GM12873 (cell line): Measurements from ENCODE around the gene THADA.

ENCODE experiments used
- TF ChIP-seq, protein P1 (sequence below): IDR thresholded peaks from 2 replicates; pipeline ENCODE4 v1.5.1; 2012; ENCODE audit warnings: low read depth, mild to moderate bottlenecking, moderate library complexity, low read length, control low read depth; ENCODE audit not compliant: insufficient read depth; ENCODE audit errors: missing control alignments

THADA gene

DNA sequence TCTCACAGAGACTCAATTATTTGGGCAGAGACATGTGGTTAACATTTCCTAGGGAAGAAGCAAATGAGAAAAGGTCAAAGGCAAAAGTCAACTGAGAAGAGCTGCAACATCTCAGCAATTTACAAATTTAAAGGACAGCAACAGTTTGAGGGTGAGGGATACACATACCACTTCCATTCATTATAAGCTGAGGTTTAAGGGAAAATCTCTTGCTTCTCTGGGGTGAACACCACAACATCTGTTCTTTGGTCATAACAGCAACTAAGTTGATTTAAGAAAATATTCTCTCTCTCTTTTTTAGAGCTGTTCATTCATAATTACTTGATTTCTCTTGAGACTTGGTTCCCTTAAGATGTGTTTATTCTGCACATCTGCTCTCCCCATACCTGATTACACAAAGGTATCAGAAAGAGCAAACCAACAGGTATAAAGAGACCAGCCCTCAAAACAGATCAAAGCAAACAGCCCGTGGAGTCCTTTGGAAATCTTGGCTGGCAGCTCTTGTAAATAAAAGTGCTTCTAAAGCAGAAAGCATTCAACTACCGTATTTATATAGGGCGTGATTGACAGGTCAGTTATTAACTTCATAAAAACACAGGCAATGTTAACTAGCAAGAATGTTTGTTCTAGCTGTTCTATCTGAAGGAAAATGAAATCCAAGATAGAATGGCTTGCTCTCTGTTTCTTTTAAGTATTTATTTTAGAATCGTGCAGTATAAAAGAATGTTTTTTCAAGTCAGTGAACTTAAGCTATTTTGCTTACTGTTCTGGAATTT lies 132.8 kb downstream of the THADA start:
- TF ChIP-seq, protein P1, sequence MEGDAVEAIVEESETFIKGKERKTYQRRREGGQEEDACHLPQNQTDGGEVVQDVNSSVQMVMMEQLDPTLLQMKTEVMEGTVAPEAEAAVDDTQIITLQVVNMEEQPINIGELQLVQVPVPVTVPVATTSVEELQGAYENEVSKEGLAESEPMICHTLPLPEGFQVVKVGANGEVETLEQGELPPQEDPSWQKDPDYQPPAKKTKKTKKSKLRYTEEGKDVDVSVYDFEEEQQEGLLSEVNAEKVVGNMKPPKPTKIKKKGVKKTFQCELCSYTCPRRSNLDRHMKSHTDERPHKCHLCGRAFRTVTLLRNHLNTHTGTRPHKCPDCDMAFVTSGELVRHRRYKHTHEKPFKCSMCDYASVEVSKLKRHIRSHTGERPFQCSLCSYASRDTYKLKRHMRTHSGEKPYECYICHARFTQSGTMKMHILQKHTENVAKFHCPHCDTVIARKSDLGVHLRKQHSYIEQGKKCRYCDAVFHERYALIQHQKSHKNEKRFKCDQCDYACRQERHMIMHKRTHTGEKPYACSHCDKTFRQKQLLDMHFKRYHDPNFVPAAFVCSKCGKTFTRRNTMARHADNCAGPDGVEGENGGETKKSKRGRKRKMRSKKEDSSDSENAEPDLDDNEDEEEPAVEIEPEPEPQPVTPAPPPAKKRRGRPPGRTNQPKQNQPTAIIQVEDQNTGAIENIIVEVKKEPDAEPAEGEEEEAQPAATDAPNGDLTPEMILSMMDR: no peak

DNA sequence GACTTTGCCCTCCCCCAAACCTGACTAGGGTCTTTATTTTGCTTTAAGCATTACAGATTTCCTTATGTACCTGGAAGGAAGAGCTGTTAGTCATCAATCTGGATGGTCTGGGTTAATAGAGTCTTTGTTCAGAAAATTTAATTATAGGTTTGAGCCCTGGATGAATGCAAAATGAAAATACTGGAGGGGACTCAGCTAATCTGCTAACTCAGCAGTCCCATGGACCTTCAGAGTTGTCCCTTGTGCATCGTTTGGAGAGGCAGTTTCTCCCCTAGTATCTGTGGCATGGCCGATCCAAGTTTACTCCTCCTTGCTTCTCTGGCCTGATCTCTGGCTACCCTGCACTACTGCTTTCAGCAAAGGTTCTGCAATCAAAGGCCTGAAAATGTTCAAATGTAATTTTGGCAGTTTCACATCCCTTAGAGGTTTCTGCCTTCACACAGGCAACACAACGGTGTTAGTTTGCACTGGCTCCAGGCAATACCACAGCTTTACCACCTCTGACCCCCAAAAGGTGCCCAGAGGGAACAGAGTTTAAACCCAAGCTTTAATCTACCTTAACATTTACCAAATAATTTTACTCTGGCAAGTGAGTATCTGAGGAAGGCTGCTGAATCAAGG lies 134.3 kb downstream of the THADA start:
- TF ChIP-seq, protein P1: no peak

DNA sequence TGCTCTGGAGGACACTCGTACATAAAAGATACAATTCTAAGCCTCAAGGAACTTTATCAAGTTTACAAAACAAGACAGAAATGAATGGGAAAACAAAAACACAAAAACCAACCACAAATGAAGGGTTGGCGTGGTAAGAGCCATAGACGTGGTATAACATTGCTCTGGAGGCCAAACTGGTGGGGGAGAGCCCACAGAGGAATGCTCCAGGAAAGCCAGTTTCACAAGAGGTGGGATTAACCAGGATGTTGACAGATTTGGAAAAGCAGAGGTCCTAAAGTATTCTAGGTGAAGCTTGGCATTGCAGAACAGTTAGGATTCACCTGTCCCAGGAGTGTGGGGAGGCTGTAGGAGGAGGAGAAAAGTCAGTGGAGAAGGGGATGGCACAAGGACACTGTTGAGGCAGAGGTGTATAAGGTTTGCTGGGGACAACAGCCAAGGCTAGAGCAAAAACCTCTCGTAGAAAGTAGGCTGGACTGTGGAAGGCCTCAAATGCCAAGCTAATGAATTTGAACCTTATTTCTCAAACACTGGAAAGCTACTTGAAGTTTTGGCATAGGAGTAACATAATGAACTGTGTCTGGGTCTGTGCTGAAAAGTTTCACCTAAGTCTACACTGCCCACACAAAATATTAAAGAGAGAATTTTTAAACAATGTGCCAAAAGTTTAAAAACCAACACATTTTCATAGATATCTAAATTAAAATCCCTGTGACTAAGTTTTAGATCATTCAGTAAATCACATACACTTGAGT lies 135.1 kb downstream of the THADA start:
- TF ChIP-seq, protein P1: no peak

DNA sequence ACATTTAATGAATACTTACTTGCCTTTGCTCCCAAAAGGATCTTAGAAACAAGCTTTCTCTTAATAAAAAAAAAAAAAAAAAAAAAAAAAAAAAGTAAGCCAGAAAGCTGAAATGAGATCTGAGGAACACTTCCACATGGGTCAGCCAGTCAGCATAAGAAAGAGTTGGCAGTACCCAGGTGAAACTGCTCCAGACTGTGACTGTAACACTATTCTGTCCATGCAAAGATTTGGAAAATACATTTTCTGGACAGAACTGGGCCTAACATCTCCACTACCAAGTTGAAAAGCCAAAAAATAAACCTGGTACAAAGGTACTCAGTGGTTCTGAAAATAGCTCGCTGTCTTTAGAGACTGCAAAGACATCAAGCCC lies 135.7 kb downstream of the THADA start:
- TF ChIP-seq, protein P1: no peak

DNA sequence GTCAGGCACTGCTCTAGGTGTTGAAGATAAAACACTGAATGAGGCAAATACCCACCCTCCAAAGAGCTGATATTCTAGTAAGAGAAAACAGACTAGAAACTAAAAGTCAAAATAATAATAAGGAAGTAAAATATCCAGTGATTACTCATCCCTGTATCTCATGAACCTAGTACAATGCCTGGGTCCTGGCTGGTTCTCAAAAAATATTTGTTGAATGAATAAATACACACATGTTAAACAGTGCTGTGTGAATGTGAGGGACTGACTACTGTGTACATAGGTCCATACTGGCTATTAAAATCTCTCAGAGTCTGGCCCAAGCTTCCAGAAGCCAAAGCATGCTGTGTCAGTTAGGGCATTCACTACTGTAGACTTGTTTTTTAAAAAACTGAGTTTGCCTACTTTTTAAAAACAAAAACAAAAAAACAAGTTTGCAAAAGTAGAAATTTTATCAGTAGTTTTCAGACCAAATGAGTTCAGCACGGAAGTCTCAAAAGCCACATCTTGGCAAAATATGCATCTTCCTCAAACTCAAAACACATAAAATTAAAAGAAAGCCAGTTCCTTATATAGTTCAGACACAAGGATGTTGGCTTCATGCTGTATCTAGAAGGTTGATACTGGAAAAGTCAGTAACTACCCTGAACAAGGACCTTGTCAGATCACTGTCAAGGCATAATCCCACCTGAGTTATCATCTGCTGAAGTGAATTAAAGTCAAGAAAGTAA lies 136.2 kb downstream of the THADA start:
- TF ChIP-seq, protein P1: no peak

DNA sequence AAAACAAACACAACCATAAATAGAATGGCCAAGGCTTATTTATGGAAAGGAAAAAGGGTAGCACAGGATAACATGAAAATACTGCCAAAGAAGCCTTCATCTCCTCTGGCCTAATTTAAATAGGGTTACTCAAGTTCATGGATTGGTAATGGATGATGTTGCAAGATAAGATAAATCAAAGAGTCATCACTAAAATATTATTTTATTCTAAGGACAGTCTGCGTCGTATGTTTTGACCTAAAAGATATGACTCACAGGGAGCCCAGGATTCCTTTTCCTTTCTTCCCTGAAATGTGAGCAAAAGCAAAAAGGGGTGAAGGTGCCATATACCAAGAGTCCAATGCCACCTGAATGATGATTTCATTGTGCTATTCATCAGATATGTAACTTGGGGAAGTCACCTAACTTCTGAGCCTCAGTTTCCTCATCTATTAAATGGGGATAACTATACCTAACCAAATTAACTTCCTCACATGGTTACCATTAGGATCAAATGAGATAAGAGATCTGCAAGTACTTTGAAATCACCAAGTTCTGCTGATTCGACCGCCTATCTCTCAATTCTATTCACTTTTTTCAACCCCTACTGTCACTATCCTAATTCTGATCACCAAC lies 137.7 kb downstream of the THADA start:
- TF ChIP-seq, protein P1: no peak
